DOHH2 (cell line): Measurements from ENCODE around the gene SLCO3A1.

Source experiments
- EZH2phosphoT487 ChIP-seq: fragments of 200-600 bp; sonication (generic); IDR thresholded peaks from 2 replicates; pipeline ENCODE4 v1.6.1; 2017; ENCODE audit warnings: borderline replicate concordance, mild to moderate bottlenecking, antibody characterized with exemption, low read length, moderate library complexity, mixed read lengths
- TF ChIP-seq, protein P1 (sequence below): fragments of 200-600 bp; sonication (generic); IDR thresholded peaks from one replicate; pipeline ENCODE4 v1.5.1; 2014; ENCODE audit warnings: antibody characterized with exemption, mild to moderate bottlenecking, low read depth, low read length; ENCODE audit not compliant: poor library complexity, severe bottlenecking

- TF ChIP-seq, protein P1, sequence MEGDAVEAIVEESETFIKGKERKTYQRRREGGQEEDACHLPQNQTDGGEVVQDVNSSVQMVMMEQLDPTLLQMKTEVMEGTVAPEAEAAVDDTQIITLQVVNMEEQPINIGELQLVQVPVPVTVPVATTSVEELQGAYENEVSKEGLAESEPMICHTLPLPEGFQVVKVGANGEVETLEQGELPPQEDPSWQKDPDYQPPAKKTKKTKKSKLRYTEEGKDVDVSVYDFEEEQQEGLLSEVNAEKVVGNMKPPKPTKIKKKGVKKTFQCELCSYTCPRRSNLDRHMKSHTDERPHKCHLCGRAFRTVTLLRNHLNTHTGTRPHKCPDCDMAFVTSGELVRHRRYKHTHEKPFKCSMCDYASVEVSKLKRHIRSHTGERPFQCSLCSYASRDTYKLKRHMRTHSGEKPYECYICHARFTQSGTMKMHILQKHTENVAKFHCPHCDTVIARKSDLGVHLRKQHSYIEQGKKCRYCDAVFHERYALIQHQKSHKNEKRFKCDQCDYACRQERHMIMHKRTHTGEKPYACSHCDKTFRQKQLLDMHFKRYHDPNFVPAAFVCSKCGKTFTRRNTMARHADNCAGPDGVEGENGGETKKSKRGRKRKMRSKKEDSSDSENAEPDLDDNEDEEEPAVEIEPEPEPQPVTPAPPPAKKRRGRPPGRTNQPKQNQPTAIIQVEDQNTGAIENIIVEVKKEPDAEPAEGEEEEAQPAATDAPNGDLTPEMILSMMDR = no peak
- no peak for TF ChIP-seq EZH2phosphoT487
Measured at GRCh38 chr15:91911844-91912243, 58.3 kb downstream of the SLCO3A1 start.
